HepG2 (cell line): ENCODE measurements around the gene CTNNBL1. TPM values are rescaled to one million over a fixed set of nuclear protein-coding genes. Genes with fewer than 3 reads are reported as not detected.

Source experiments
- DNMT3B ChIP-seq: conservative IDR thresholded peaks from 2 replicates; pipeline ENCODE4 v1.6.1; 2016; ENCODE audit warnings: missing biosample characterization, control low read depth
- IKZF5 ChIP-seq: IDR thresholded peaks from 2 replicates; pipeline ENCODE4 v1.6.1; 2018; ENCODE audit warnings: missing genetic modification reagents, mild to moderate bottlenecking, missing compliant biosample characterization
- KDM6A ChIP-seq: IDR thresholded peaks from 2 replicates; pipeline ENCODE4 v1.6.1; 2016; ENCODE audit warnings: low read depth
- MAZ ChIP-seq, 2 experiments: sonication (generic) in 1 of 2; formaldehyde crosslinking in 1 of 2; IDR thresholded peaks; 2 replicates each; pipeline versions ENCODE4 v1.5.0 to v1.6.1; 2012 to 2020; ENCODE audit warnings: low read depth in 2 of 2, mild to moderate bottlenecking in 2 of 2, borderline replicate concordance in 1 of 2, improper control_type of control experiment in 1 of 2, low read length in 1 of 2, missing genetic modification reagents in 1 of 2, moderate library complexity in 1 of 2
- MZF1 ChIP-seq: sonication (generic); formaldehyde crosslinking; IDR thresholded peaks from 2 replicates; pipeline ENCODE4 v1.8.1; 2023; ENCODE audit warnings: mild to moderate bottlenecking, missing genetic modification reagents, borderline replicate concordance
- POLR2AphosphoS2 ChIP-seq: IDR thresholded peaks from 2 replicates; pipeline ENCODE4 v1.6.1; 2011; ENCODE audit warnings: low read depth, low read length, improper control_type of control experiment
- REL ChIP-seq: sonication (generic); formaldehyde crosslinking; conservative IDR thresholded peaks from 2 replicates; pipeline ENCODE4 v1.8.0; 2022; ENCODE audit warnings: mild to moderate bottlenecking, missing genetic modification reagents, moderate library complexity
- SNAPC5 ChIP-seq: sonication (generic); formaldehyde crosslinking; IDR thresholded peaks from 2 replicates; pipeline ENCODE4 v1.8.1; 2023; ENCODE audit warnings: mild to moderate bottlenecking, missing genetic modification reagents, borderline replicate concordance
- SP2 ChIP-seq: sonication (generic); formaldehyde crosslinking; IDR thresholded peaks from 2 replicates; pipeline ENCODE4 v1.5.1; 2020; ENCODE audit warnings: mild to moderate bottlenecking, missing genetic modification reagents
- SRSF1 ChIP-seq: fragments of 200-400 bp; formaldehyde crosslinking; optimal IDR thresholded peaks from 2 replicates; pipeline ENCODE3; 2017; ENCODE audit warnings: mild to moderate bottlenecking, low read depth, low read length, moderate library complexity
- TAF1 ChIP-seq: sonication (generic); formaldehyde crosslinking; IDR thresholded peaks from 2 replicates; pipeline ENCODE4 v1.4.0; 2020; ENCODE audit warnings: missing genetic modification reagents
- TBP ChIP-seq: sonication (generic); formaldehyde crosslinking; IDR thresholded peaks from 2 replicates; pipeline ENCODE4 v1.5.0; 2020; ENCODE audit warnings: missing genetic modification reagents
- ZBTB10 ChIP-seq: sonication (generic); formaldehyde crosslinking; IDR thresholded peaks from 2 replicates; pipeline ENCODE4 v1.4.0; 2020; ENCODE audit warnings: missing genetic modification reagents, borderline replicate concordance
- ZNF20 ChIP-seq: sonication (generic); formaldehyde crosslinking; IDR thresholded peaks from 2 replicates; pipeline ENCODE4 v1.4.0; 2020; ENCODE audit warnings: mild to moderate bottlenecking, moderate library complexity, missing genetic modification reagents
- ZNF30 ChIP-seq: sonication (generic); formaldehyde crosslinking; IDR thresholded peaks from 2 replicates; pipeline ENCODE4 v1.5.0; 2020; ENCODE audit warnings: mild to moderate bottlenecking, missing genetic modification reagents
- ZNF350 ChIP-seq: sonication (generic); formaldehyde crosslinking; IDR thresholded peaks from 2 replicates; pipeline ENCODE4 v1.4.0; 2020; ENCODE audit warnings: mild to moderate bottlenecking, low read depth, missing genetic modification reagents, borderline replicate concordance
- ZNF530 ChIP-seq: sonication (generic); formaldehyde crosslinking; IDR thresholded peaks from 2 replicates; pipeline ENCODE4 v1.5.0; 2020; ENCODE audit warnings: low read depth, mild to moderate bottlenecking, missing genetic modification reagents
- ZNF772 ChIP-seq: sonication (generic); formaldehyde crosslinking; IDR thresholded peaks from 2 replicates; pipeline ENCODE4 v1.5.0; 2020; ENCODE audit warnings: mild to moderate bottlenecking, missing genetic modification reagents
- ZNF781 ChIP-seq: sonication (generic); formaldehyde crosslinking; IDR thresholded peaks from 2 replicates; pipeline ENCODE4 v1.5.1; 2020; ENCODE audit warnings: borderline replicate concordance, mild to moderate bottlenecking, missing genetic modification reagents; ENCODE audit errors: not compliant biosample characterization
- polyA plus RNA-seq, 8 experiments: library from polyadenylated mRNA; depleted of rRNA in 3 of 8; stranded (reverse) in 7 of 8; unstranded in 1 of 8; fragments of >200 nt; fragmentation: Illumina TruSeq in 4 of 8; extraction: Trizol in 4 of 8; gene quantifications; 2 replicates each; pipeline versions ENCODE4 v1.2.1 to v1.2.3, GENCODE V29; 2011 to 2016; ENCODE audit warnings: low read depth in 4 of 8, missing spikeins in 1 of 8, mixed read lengths in 1 of 8; ENCODE audit not compliant: insufficient read depth in 1 of 8
- total RNA-seq, 5 experiments: library from RNA; depleted of rRNA; stranded (reverse); fragments of >200 nt; fragmentation: Illumina TruSeq; extraction: Trizol; gene quantifications; 2 replicates each; pipeline ENCODE4 v1.2.3, GENCODE V29; 2016; ENCODE audit warnings: low read depth in 1 of 5
- TF ChIP-seq, protein P1 (sequence below): sonication (generic); formaldehyde crosslinking; IDR thresholded peaks from 2 replicates; pipeline ENCODE4 v1.5.0; 2020; ENCODE audit warnings: missing genetic modification reagents
- TF ChIP-seq, protein P2 (sequence below): IDR thresholded peaks from 2 replicates; pipeline ENCODE4 v1.6.1; 2016; ENCODE audit warnings: missing compliant biosample characterization, missing genetic modification reagents, borderline replicate concordance
- TF ChIP-seq, protein P3 (sequence below): fragments of 450-650 bp; IDR thresholded peaks from 2 replicates; pipeline ENCODE4 v1.6.1; 2017

The CTNNBL1 gene
- total and polyA plus RNA-seq, 2 of the 13 experiments (the other 11 are each of a cell fraction or from before 2014, with no cell fraction given) = 49.3 to 94.6 TPM

DNA sequence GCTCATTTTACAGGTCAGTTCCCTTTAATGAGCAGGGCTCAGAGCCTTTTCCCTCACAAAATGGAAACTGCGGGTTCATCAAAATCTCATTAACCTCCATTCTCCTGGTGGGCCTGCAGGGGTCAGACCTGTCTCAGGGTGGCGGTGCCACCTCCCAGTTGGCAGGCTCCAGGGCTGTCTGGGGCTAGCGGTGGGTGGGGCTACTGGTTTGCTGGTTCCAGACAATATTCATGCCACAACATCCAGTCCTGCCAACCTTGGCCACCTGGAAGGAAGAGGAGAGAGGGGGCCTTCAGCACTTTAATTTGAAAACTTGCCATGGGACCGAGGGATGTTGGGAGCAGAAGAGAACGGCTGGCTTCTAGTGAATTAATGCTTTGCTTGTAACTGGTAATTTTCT lies 41.9 kb upstream of the CTNNBL1 start (continued):
- no peak for TF ChIP-seq SNAPC5
- TF ChIP-seq ZBTB10 (CRISPR knock-in tag) = no peak
- TF ChIP-seq ZNF530 = no peak
- no peak for TF ChIP-seq KDM6A (CRISPR knock-in tag)
- TF ChIP-seq TAF1 (CRISPR knock-in tag) = no peak
- no peak for TF ChIP-seq MZF1 (CRISPR knock-in tag)
- TF ChIP-seq TBP (CRISPR knock-in tag) = no peak
- TF ChIP-seq, protein P1, sequence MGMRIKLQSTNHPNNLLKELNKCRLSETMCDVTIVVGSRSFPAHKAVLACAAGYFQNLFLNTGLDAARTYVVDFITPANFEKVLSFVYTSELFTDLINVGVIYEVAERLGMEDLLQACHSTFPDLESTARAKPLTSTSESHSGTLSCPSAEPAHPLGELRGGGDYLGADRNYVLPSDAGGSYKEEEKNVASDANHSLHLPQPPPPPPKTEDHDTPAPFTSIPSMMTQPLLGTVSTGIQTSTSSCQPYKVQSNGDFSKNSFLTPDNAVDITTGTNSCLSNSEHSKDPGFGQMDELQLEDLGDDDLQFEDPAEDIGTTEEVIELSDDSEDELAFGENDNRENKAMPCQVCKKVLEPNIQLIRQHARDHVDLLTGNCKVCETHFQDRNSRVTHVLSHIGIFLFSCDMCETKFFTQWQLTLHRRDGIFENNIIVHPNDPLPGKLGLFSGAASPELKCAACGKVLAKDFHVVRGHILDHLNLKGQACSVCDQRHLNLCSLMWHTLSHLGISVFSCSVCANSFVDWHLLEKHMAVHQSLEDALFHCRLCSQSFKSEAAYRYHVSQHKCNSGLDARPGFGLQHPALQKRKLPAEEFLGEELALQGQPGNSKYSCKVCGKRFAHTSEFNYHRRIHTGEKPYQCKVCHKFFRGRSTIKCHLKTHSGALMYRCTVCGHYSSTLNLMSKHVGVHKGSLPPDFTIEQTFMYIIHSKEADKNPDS (CRISPR knock-in tag) = no peak
- no peak for TF ChIP-seq POLR2AphosphoS2
- TF ChIP-seq DNMT3B (CRISPR knock-in tag) = no peak
- TF ChIP-seq ZNF772 = peak; percentile 57; the same call in 1 of the 2 replicates
- TF ChIP-seq ZNF781 = peak; percentile 67
- no peak for TF ChIP-seq IKZF5
- TF ChIP-seq SP2 (CRISPR knock-in tag) = no peak
- TF ChIP-seq, protein P2, sequence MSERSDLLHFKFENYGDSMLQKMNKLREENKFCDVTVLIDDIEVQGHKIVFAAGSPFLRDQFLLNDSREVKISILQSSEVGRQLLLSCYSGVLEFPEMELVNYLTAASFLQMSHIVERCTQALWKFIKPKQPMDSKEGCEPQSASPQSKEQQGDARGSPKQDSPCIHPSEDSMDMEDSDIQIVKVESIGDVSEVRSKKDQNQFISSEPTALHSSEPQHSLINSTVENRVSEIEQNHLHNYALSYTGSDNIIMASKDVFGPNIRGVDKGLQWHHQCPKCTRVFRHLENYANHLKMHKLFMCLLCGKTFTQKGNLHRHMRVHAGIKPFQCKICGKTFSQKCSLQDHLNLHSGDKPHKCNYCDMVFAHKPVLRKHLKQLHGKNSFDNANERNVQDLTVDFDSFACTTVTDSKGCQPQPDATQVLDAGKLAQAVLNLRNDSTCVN (CRISPR knock-in tag) = peak; percentile 33; the same call in 1 of the 2 replicates
- TF ChIP-seq ZNF350 (CRISPR knock-in tag) = peak; percentile 37; the same call in 1 of the 2 replicates
- TF ChIP-seq REL = no peak
- no peak for TF ChIP-seq ZNF30 (CRISPR knock-in tag)
- TF ChIP-seq, protein P3, sequence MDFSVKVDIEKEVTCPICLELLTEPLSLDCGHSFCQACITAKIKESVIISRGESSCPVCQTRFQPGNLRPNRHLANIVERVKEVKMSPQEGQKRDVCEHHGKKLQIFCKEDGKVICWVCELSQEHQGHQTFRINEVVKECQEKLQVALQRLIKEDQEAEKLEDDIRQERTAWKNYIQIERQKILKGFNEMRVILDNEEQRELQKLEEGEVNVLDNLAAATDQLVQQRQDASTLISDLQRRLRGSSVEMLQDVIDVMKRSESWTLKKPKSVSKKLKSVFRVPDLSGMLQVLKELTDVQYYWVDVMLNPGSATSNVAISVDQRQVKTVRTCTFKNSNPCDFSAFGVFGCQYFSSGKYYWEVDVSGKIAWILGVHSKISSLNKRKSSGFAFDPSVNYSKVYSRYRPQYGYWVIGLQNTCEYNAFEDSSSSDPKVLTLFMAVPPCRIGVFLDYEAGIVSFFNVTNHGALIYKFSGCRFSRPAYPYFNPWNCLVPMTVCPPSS = no peak
- TF ChIP-seq MAZ (IDR thresholded peaks at IDR 0.05; ENCODE audit: borderline replicate concordance, low read depth, low read length) = 0 out of 2 replicates have a peak, but pooled peaks have one; percentile 29
- TF ChIP-seq MAZ (CRISPR knock-in tag; IDR thresholded peaks at IDR 0.05; ENCODE audit: low read depth) = 0 out of 2 replicates have a peak, but pooled peaks have one; percentile 32
- no peak for TF ChIP-seq SRSF1
- TF ChIP-seq ZNF20 (CRISPR knock-in tag) = no peak
